Measurements from ENCODE around the gene HSPA1L.

HSPA1L gene

GRCh38 chr6:31792761-31793171 is 22.3 kb downstream of the HSPA1L start:
- DNase-seq (ENCODE audit: low read depth), result peak; percentile 51
- no peak overlapping the region for H3K4me3 ChIP-seq (ENCODE audit: low read depth, low read length)
- no peak for TF ChIP-seq CTCF (conservative IDR thresholded peaks at IDR 0.05; ENCODE audit: low read depth, low read length)

GRCh38 chr6:31792090-31792374 is 23.1 kb downstream of the HSPA1L start:
- H3K4me3 ChIP-seq (ENCODE audit: low read depth, low read length), result no peak overlapping the region
- TF ChIP-seq CTCF (conservative IDR thresholded peaks at IDR 0.05; ENCODE audit: low read depth, low read length), result no peak

GRCh38 chr6:31791324-31792089 is 23.6 kb downstream of the HSPA1L start:
- peak; percentile 66 for DNase-seq (ENCODE audit: low read depth)
- TF ChIP-seq CTCF (conservative IDR thresholded peaks at IDR 0.05; ENCODE audit: low read depth, low read length), result peak; percentile 80
- H3K4me3 ChIP-seq (ENCODE audit: low read depth, low read length), result no peak overlapping the region

More at GRCh38 chr6:31792090-31792374, 23.1 kb downstream of the HSPA1L start:
- no peak for DNase-seq (ENCODE audit: low read depth)

DNA sequence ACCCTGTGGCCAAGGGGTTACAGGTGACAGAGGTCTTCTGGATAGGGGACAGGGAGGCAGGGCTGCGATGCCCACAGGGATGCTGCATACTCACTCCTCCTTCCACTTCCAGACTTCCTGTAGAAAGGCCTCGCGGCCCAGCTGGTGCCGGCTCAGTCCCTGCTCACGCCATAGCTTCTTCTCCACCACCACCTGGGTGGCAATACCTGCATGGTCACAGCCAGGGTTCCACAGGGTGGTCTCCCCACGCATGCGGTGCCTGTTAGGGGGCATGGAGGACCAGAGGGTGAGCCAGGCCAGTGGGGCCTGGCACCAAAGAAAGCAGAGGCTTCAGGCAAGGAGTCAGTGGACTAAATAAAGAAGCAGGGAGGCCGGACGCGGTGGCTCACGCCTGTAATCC is 29.6 kb downstream of the HSPA1L start:
- DNase-seq (ENCODE audit: low read depth), result no peak
- no peak for TF ChIP-seq CTCF (conservative IDR thresholded peaks at IDR 0.05; ENCODE audit: low read depth, low read length)
- no peak overlapping the region for H3K4me3 ChIP-seq (ENCODE audit: low read depth, low read length)

- TF ChIP-seq CTCF (conservative IDR thresholded peaks at IDR 0.05; ENCODE audit: low read depth, low read length), result no peak
- H3K4me3 ChIP-seq (ENCODE audit: low read depth, low read length), result no peak overlapping the region
- no peak for DNase-seq (ENCODE audit: low read depth)
Measured at GRCh38 chr6:31784098-31784925, 30.8 kb downstream of the HSPA1L start.

- H3K4me3 ChIP-seq (ENCODE audit: low read depth, low read length), result no peak overlapping the region
- DNase-seq (ENCODE audit: low read depth), result no peak
- TF ChIP-seq CTCF (conservative IDR thresholded peaks at IDR 0.05; ENCODE audit: low read depth, low read length), result no peak
Measured at GRCh38 chr6:31782126-31782855, 32.8 kb downstream of the HSPA1L start.
